ENCODE results near the gene DUSP16.

DNA sequence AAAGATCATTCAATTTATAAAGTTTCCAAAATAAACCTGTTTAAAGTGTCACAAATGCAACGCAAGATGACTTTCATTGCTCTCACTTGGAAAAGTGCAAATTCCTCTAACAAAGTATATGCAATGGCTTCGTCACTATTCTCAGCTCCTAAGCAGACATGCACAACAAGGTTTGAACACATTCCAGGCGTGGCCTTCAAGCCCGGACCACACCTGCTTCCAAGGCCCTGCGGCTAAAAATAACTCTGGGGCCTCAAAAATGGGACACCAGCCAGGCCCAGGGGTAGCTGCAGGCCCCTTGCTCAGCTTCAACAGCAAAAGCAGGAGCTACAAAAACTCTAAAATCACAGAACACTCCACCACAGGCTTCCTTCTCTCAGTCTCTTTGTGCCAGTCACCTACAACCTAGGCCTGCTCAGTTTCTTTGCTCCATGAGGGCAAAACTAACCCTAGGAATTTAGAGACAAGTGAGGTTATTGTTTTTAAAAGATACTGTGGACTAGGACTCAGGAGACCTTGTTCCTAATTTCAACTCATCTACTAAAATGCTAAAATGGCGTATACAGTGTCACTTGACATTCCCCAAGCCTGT is 29.3 kb downstream of the DUSP16 start:
- TF ChIP-seq, protein P1, sequence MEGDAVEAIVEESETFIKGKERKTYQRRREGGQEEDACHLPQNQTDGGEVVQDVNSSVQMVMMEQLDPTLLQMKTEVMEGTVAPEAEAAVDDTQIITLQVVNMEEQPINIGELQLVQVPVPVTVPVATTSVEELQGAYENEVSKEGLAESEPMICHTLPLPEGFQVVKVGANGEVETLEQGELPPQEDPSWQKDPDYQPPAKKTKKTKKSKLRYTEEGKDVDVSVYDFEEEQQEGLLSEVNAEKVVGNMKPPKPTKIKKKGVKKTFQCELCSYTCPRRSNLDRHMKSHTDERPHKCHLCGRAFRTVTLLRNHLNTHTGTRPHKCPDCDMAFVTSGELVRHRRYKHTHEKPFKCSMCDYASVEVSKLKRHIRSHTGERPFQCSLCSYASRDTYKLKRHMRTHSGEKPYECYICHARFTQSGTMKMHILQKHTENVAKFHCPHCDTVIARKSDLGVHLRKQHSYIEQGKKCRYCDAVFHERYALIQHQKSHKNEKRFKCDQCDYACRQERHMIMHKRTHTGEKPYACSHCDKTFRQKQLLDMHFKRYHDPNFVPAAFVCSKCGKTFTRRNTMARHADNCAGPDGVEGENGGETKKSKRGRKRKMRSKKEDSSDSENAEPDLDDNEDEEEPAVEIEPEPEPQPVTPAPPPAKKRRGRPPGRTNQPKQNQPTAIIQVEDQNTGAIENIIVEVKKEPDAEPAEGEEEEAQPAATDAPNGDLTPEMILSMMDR (IDR thresholded peaks at IDR 0.05) = no peak
- TF ChIP-seq, protein P2, sequence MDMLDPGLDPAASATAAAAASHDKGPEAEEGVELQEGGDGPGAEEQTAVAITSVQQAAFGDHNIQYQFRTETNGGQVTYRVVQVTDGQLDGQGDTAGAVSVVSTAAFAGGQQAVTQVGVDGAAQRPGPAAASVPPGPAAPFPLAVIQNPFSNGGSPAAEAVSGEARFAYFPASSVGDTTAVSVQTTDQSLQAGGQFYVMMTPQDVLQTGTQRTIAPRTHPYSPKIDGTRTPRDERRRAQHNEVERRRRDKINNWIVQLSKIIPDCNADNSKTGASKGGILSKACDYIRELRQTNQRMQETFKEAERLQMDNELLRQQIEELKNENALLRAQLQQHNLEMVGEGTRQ (CRISPR knock-in tag; IDR thresholded peaks at IDR 0.05) = no peak
- TF ChIP-seq ZNF138 (CRISPR knock-in tag; conservative IDR thresholded peaks at IDR 0.05) (no peak), ETV6 (CRISPR knock-in tag; IDR thresholded peaks at IDR 0.05) (no peak), CREM (CRISPR knock-in tag; IDR thresholded peaks at IDR 0.05) (no peak), ZNF219 (CRISPR knock-in tag; IDR thresholded peaks at IDR 0.05; ENCODE audit: borderline replicate concordance) (no peak), TP53 (CRISPR knock-in tag; IDR thresholded peaks at IDR 0.05) (no peak), MYBL2 (CRISPR knock-in tag; IDR thresholded peaks at IDR 0.05) (no peak), NR2C2 (CRISPR knock-in tag; IDR thresholded peaks at IDR 0.05) (no peak), SMAD4 (CRISPR knock-in tag; IDR thresholded peaks at IDR 0.05) (no peak), NFYB (CRISPR knock-in tag; conservative IDR thresholded peaks at IDR 0.05; ENCODE audit: low read depth) (no peak), CBFB (CRISPR knock-in tag; IDR thresholded peaks at IDR 0.05; ENCODE audit: low read depth) (no peak)
- TF ChIP-seq, protein P3, sequence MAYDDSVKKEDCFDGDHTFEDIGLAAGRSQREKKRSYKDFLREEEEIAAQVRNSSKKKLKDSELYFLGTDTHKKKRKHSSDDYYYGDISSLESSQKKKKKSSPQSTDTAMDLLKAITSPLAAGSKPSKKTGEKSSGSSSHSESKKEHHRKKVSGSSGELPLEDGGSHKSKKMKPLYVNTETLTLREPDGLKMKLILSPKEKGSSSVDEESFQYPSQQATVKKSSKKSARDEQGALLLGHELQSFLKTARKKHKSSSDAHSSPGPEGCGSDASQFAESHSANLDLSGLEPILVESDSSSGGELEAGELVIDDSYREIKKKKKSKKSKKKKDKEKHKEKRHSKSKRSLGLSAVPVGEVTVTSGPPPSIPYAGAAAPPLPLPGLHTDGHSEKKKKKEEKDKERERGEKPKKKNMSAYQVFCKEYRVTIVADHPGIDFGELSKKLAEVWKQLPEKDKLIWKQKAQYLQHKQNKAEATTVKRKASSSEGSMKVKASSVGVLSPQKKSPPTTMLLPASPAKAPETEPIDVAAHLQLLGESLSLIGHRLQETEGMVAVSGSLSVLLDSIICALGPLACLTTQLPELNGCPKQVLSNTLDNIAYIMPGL (CRISPR knock-in tag; IDR thresholded peaks at IDR 0.05) = no peak

All from WTC11 (cell line).